Amniotic epithelial cell (primary cell): Measurements from ENCODE around the gene SURF2.

Experiments
- DNase-seq: peaks from one replicate; pipeline ENCODE4 v3.0.0-alpha.2; 2010; ENCODE audit warnings: low read depth

The SURF2 gene

DNA sequence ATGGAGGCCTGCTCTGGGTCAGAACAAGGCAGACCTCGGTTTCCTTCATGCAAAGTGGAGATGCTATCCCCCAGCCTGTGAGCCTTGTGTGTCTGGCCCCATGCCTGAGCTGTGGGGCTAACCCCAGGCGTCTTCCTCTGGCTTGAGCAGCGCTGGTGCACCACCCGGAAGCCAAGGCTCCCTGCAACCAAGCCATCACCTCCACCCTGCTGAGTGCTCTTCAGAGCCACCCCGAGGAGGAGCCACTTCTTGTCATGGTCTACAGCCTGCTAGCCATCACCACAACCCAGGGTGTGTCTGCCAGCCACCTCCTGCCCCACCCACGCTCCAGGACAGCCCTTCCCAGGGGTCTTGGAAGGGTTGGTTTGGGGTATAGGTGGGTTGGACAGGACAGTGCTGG, 45.2 kb downstream of the SURF2 start:
- DNase-seq: no peak

DNA sequence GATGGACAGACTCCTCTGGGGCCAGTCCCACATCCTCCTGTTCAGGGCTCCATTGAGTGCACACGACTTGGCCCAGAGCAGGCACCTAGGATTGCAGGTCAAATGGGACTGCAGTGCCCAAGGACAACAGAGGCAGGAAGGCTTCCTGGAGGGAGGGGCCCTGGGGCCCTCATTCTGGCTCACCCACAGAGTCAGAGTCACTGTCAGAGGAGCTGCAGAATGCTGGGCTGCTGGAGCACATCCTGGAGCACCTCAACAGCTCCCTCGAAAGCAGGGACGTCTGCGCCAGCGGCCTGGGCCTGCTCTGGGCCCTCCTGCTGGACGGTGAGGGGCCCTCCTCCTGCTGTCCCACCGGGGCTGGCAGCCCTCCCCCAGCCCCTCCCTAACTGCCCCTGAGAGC, 46.3 kb downstream of the SURF2 start:
- no peak for DNase-seq

GRCh38 chr9:133403766-133404453, 47.6 kb downstream of the SURF2 start:
- peak; percentile 12 for DNase-seq

DNA sequence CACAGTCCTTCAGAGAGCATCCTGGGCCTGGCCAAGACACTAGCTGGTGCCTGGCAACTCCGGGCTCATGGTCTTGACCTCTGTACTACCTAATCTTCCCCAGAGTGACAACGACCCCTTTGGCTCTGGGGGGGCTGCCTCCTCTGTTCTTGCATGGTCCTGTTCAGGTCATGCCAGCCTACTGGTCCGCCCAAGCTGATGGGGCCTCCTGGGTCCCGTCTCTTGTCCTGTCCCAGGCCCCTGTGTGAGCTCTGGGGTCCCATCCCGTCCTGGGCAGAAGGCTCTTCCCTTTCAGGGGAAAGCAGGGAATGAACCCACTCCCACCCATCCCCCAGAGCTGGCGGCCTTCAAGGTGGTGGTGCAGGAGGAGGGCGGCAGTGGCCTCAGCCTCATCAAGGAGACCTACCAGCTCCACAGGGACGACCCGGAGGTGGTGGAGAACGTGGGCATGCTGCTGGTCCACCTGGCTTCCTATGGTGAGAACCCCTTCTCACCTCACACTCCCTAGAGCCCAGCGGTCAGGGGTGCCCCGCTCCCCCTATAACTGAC, 48.2 kb downstream of the SURF2 start:
- no peak for DNase-seq

DNA sequence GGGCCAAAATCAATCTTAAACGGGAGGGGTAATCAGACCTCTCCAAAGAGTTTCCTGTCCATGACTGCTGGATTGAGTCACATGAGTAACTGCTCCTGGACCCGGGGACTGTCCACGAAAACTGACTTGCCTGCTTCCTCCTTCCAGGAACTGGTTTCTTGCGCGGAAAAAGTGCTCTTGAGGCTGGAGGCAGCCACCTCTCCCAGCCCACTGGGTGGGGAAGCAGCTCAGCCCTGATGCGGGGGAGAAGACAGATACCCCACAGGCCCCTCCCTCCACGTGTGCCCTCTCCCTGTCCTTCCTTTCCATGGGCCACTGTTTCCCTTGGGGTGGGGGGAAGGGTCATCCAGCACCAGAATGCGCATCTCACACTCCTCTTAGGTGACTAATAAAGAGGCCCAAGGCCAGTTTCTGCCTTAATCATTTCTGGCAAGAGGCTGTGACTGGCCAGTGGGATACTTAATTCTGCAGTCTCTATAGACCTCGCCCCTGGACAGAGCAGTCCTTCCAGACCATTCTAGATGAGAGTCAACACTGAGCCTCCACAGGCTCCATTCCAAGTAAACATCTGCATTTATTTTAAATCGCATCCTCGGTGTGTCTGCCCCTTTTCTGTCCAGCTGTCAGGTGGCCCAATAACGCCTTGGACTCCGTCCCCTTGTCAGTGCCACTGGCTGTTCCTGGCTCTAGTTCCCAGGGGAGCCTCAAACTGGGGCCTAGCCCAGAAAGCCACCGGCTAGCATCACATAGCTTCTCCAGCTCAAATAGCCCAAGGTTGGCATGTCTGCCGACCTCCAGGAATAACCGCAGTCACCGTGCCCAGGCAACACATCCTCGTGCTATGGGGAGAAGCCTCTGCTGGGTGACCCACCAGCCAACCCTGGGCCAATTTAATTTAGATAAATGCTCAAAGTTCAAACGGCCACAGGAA, 49.4 kb downstream of the SURF2 start:
- DNase-seq: peak; percentile 62

DNA sequence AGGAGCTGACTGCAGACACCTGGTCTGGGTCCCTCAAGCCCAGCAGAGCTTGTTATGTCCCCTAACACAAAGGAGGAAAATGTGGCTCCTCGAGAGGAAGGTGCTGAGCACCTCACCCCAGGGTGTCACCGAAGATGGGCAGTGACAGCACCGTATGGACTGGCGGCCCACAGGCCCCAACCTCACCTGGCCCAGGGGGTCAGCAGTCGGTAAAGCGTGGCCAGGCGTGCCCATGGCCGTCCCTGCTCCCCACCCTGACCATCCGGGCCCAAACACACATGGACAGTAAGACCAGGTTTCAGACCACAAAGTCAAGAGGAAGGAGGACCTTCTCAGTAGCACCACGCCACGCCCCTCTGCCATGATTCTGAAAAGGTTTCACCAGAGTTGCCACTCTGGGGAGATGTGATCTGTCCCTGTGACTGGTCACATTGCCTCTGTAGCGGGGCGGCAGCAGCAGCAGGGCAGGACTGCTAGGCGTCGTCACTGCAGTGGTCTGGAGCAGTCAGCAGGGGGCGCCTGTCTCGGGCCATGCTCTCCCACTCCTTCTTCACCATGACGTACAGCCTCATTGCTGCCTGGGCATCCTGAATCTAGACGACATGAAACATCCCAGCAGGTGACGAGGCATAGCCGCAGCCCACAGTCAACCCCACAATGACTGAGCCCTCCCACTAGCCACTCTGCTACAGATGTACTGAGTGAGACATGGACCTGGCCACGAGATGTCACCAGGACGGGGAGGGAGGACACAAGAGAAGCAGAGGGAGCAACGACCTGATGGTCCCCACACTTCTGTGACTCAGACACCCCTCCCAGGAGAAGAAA, 50.3 kb downstream of the SURF2 start:
- DNase-seq: peak; percentile 65

DNA sequence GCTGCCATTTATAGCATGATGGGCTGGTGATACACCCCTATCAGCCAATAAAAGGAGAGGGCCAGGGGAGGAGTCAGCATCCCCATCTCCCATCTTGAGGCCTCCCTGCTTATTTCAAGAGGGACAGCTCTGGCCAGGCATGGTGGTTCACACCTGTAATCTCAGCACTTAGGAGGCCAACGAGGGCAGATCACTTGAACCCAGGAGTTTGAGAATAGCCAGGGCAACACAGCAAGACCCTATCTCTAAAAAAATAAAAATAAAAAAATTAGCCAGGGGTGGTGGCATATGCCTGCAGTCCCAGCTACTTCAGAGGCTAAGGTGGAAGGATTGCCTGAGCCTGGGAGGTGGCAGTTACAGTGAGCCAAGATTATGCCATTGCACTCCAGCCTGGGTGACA, 51.7 kb downstream of the SURF2 start:
- no peak for DNase-seq
